Forelimb muscle (tissue), 1 donor: ENCODE results near the gene DGKZ. TPM values are rescaled to one million over a fixed set of nuclear protein-coding genes. Genes with fewer than 3 reads are reported as not detected.

Experiments
- polyA plus RNA-seq: library from polyadenylated mRNA; unstranded; fragments of 120-200 nt; gene quantifications from one replicate; pipeline ENCODE4 v1.2.1, GENCODE V29; 2013; ENCODE audit not compliant: insufficient read length

The DGKZ gene
- polyA plus RNA-seq, 1 donor = 77.8 TPM

Other genes starting within 250 kb of the DGKZ start
- 35.7 TPM for gene PHF21A, start 226.0 kb upstream of the DGKZ start, polyA plus RNA-seq
- 40.8 TPM for gene CREB3L1, start 69.8 kb upstream of the DGKZ start, polyA plus RNA-seq
- 141 TPM for gene MDK, start 34.2 kb downstream of the DGKZ start, polyA plus RNA-seq
- gene CHRM4, start 44.3 kb downstream of the DGKZ start, polyA plus RNA-seq = 0.09 TPM
- gene AMBRA1, start 246.6 kb downstream of the DGKZ start, polyA plus RNA-seq = 12.1 TPM